Bronchial epithelial cell (primary cell): ENCODE data around the gene FAM89B. TPM values are rescaled to one million over a fixed set of nuclear protein-coding genes. Genes with fewer than 3 reads are reported as not detected.

Experiments used
- DNase-seq: peaks from one replicate; pipeline ENCODE4 v3.0.0-alpha.2; 2010; ENCODE audit warnings: low read depth
- FAIRE-seq: peaks from 2 replicates; lab custom pipeline; 2011; peaks lifted over from hg19 to GRCh38; lab: Jason Lieb, UNC
- H3K27me3 ChIP-seq: 2 replicates; pipeline ENCODE4 v1.5.1; 2011; ENCODE audit warnings: low read length; ENCODE audit not compliant: control insufficient read depth, insufficient read depth
- H3K36me3 ChIP-seq: 2 replicates; pipeline ENCODE4 v1.5.1; 2011; ENCODE audit warnings: low read length; ENCODE audit not compliant: control insufficient read depth, insufficient read depth
- H3K4me3 ChIP-seq: 2 replicates; pipeline ENCODE4 v1.5.1; 2011; ENCODE audit warnings: mild to moderate bottlenecking, low read depth, low read length, control low read depth
- total RNA-seq: library from RNA; depleted of rRNA; stranded (reverse); fragments of >200 nt; gene quantifications from 2 replicates; pipeline ENCODE4 v1.2.1, GENCODE V29; 2014
- TF ChIP-seq, protein P1 (sequence below): IDR thresholded peaks from 2 replicates; pipeline ENCODE4 v1.5.1; 2011; ENCODE audit warnings: mild to moderate bottlenecking, moderate library complexity, low read length, control low read depth, inconsistent platforms; ENCODE audit not compliant: insufficient read depth, severe bottlenecking

Gene FAM89B
- total RNA-seq, 1 donor from 2014 or later, result 10.8 TPM

GRCh38 chr11:65532388-65533064, 39.8 kb upstream of the FAM89B start:
- FAIRE-seq, result no peak
- Histone ChIP-seq H3K36me3 (peaks cover 39% of the 10 kb centered on the region), H3K27me3 (no peaks in the 10 kb centered on the region), H3K4me3 (no peak overlapping the region)
- no peak for DNase-seq
- TF ChIP-seq, protein P1, sequence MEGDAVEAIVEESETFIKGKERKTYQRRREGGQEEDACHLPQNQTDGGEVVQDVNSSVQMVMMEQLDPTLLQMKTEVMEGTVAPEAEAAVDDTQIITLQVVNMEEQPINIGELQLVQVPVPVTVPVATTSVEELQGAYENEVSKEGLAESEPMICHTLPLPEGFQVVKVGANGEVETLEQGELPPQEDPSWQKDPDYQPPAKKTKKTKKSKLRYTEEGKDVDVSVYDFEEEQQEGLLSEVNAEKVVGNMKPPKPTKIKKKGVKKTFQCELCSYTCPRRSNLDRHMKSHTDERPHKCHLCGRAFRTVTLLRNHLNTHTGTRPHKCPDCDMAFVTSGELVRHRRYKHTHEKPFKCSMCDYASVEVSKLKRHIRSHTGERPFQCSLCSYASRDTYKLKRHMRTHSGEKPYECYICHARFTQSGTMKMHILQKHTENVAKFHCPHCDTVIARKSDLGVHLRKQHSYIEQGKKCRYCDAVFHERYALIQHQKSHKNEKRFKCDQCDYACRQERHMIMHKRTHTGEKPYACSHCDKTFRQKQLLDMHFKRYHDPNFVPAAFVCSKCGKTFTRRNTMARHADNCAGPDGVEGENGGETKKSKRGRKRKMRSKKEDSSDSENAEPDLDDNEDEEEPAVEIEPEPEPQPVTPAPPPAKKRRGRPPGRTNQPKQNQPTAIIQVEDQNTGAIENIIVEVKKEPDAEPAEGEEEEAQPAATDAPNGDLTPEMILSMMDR, result no peak

GRCh38 chr11:65535102-65535501, 37.2 kb upstream of the FAM89B start:
- TF ChIP-seq, protein P1, result no peak
- FAIRE-seq (no peak), DNase-seq (no peak)
- peaks cover 36% of the 10 kb centered on the region for H3K36me3 ChIP-seq
- no peaks in the 10 kb centered on the region for H3K27me3 ChIP-seq
- no peak overlapping the region for H3K4me3 ChIP-seq

DNA sequence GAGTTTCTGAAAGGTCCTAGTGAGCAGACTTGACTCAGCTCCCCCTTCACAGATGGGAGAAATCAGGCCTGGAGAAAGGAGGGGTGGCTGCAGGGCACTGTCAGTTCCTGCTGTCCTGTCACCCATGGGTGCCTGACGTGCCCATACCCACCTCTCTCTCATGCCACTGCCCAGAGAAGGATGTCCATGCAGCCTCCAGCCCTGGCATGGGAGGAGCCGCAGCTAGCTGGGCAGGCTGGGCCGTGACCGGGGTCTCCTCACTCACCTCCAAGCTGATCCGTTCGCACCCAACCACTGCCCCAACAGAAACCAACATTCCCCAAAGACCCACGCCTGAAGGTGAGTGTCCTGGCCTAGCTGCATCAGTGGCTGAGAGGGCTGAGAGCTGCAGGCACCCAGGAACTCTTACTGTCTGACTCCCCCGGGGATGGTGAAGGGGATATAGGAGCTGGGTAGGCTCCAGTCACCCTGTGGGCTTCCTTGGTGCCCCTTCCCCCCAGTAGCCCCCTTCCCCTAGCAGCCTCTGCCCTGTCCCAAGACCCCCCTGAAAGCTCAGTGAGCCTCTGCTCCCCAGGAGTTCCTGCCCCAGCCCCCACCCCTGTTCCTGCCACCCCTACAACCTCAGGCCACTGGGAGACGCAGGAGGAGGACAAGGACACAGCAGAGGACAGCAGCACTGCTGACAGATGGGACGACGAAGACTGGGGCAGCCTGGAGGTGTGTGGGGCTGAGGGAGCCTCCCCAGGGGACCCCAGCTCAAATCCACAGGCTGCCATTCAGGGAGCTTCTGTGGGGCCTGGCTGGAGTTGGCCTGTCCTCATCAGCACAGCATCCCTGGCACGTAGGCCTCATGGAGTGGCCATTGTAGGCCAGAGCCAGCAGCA, 35.7 kb upstream of the FAM89B start:
- DNase-seq (no peak), FAIRE-seq (no peak)
- H3K36me3 ChIP-seq, result peaks cover 21% of the 10 kb centered on the region
- H3K4me3 ChIP-seq, result no peak overlapping the region
- TF ChIP-seq, protein P1, result no peak
- no peaks in the 10 kb centered on the region for H3K27me3 ChIP-seq

GRCh38 chr11:65537296-65537597, 35.1 kb upstream of the FAM89B start:
- Histone ChIP-seq H3K4me3 (no peak overlapping the region), H3K36me3 (peaks cover 18% of the 10 kb centered on the region), H3K27me3 (no peaks in the 10 kb centered on the region)
- DNase-seq (no peak), FAIRE-seq (no peak)
- TF ChIP-seq, protein P1, result no peak

GRCh38 chr11:65537620-65538231, 34.6 kb upstream of the FAM89B start:
- Histone ChIP-seq H3K4me3 (no peak overlapping the region), H3K36me3 (peaks cover 15% of the 10 kb centered on the region), H3K27me3 (no peaks in the 10 kb centered on the region)
- DNase-seq, result no peak
- no peak for FAIRE-seq
- TF ChIP-seq, protein P1, result no peak
